IgD-negative memory B cell (primary cell): ENCODE results near the gene SCMH1. TPM values are rescaled to one million over a fixed set of nuclear protein-coding genes. Genes with fewer than 3 reads are reported as not detected.

ENCODE experiments used
- H3K27ac Mint-ChIP-seq, 3 donors: one replicate each; pipeline ENCODE4 v1.8.0; 2020 to 2022; ENCODE audit warnings: mild to moderate bottlenecking in 3 of 3, mixed read lengths in 3 of 3, moderate library complexity in 1 of 3
- H3K27me3 Mint-ChIP-seq: one replicate; pipeline ENCODE4 v1.8.0; 2021; ENCODE audit warnings: mixed read lengths
- H3K36me3 Mint-ChIP-seq: one replicate; pipeline ENCODE4 v1.8.0; 2020; ENCODE audit warnings: mild to moderate bottlenecking, mixed read lengths
- H3K4me1 Mint-ChIP-seq, 3 donors: one replicate each; pipeline ENCODE4 v1.8.0; 2020 to 2022; ENCODE audit warnings: mixed read lengths in 3 of 3, mild to moderate bottlenecking in 1 of 3
- H3K4me3 Mint-ChIP-seq, 4 donors: one replicate each; pipeline ENCODE4 v1.8.0; 2020 to 2022; ENCODE audit warnings: mild to moderate bottlenecking in 4 of 4, mixed read lengths in 4 of 4, moderate library complexity in 3 of 4
- H3K9me3 Mint-ChIP-seq, 3 donors: one replicate each; pipeline ENCODE4 v1.8.0; 2020 to 2021; ENCODE audit warnings: mixed read lengths in 3 of 3, mild to moderate bottlenecking in 1 of 3
- polyA plus RNA-seq: library from polyadenylated mRNA; unstranded; fragments of 300-500 nt; fragmentation: Illumina TruSeq; gene quantifications from one replicate; pipeline ENCODE4 v1.2.3, GENCODE V29; 2021

SCMH1 gene
- polyA plus RNA-seq, 1 donor from 2014 or later: 12.3 TPM

- Mint-ChIP-seq H3K36me3 (peaks cover 1% of the 10 kb centered on the region), H3K4me3 (no peak overlapping the region), H3K27me3 (no peaks in the 10 kb centered on the region), H3K9me3 (no peaks in the 10 kb centered on the region), H3K27ac (no peak overlapping the region), H3K4me1 (peaks cover 0 to 3% (median 1%) of the 10 kb centered on the region in 3 donors)
Observed at GRCh38 chr1:41097105-41097504, 145.0 kb downstream of the SCMH1 start.

GRCh38 chr1:41093826-41094225, 148.3 kb downstream of the SCMH1 start:
- Mint-ChIP-seq H3K27me3 (no peaks in the 10 kb centered on the region), H3K36me3 (no peaks in the 10 kb centered on the region), H3K9me3 (no peaks in the 10 kb centered on the region), H3K27ac (no peak overlapping the region), H3K4me3 (no peak overlapping the region), H3K4me1 (no peaks in the 10 kb centered on the region)

DNA sequence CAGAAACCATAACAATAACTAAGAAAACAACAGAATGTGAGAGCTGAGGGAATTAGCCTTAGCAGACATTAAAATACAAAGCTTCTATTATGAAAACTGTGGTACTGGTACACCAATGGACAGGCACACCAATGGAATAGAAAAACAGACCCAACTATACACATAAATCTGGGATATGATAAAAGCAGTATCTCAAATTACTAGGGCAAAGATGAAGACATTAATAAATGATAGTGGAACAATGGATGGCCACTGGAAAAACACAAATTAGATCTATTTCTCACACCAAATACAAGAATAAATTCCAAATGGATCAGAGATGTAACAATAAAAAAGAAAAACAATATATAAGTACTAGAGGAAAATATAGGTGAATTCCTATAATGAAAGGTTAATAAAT, 155.2 kb downstream of the SCMH1 start:
- Mint-ChIP-seq H3K9me3 (peaks cover 0 to 3% (median 0%) of the 10 kb centered on the region in 3 donors), H3K36me3 (peaks cover 3% of the 10 kb centered on the region), H3K4me1 (no peaks in the 10 kb centered on the region), H3K27me3 (no peaks in the 10 kb centered on the region), H3K27ac (no peak overlapping the region), H3K4me3 (no peak overlapping the region)

DNA sequence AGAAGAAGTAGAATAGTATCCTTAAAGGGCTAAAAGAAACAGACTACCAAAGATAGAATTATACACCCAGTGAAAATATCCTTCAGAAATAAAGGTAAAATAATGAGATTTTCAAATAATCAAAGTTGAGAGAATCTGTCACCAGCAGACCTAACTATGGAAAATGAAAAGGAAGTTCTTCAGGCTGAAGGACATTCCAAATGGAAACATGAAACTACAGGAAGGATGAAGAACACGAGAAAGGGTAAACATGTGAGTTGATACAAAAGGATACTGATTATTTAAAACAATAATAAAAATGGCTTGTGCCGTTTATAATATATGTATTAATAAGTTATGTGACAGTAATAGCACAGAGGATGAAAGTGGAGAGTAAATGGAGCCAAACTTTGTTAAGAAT, 163.5 kb downstream of the SCMH1 start:
- Mint-ChIP-seq H3K9me3 (no peaks in the 10 kb centered on the region), H3K27ac (no peak overlapping the region), H3K27me3 (no peaks in the 10 kb centered on the region), H3K4me3 (no peak overlapping the region), H3K4me1 (peaks cover 0 to 2% (median 0%) of the 10 kb centered on the region in 3 donors), H3K36me3 (peaks cover 11% of the 10 kb centered on the region)

DNA sequence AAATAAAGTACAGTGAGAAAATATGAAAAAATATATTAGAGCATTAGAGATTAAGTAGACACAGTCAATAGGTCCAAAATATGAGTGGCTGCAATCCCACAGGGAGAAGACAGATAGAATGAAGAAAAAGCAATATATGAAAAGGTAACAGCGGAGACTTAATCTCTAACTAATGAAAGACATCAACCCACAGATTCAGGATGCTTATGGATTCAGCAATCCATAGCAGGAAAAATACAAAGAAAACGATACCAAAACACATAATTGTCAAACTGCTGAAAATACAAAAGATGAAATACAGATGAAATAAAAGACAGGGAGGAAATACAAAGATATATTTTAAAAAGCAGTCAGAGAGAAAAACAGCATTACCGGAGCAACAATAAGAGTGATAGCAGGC, 163.9 kb downstream of the SCMH1 start:
- H3K36me3 Mint-ChIP-seq: peaks cover 13% of the 10 kb centered on the region
- H3K27ac Mint-ChIP-seq: no peak overlapping the region
- H3K4me3 Mint-ChIP-seq: no peak overlapping the region
- no peaks in the 10 kb centered on the region for H3K9me3 Mint-ChIP-seq
- no peaks in the 10 kb centered on the region for H3K27me3 Mint-ChIP-seq
- peaks cover 0 to 2% (median 0%) of the 10 kb centered on the region in 3 donors for H3K4me1 Mint-ChIP-seq

- H3K27me3 Mint-ChIP-seq: no peaks in the 10 kb centered on the region
- H3K4me1 Mint-ChIP-seq: peaks cover 0 to 2% (median 0%) of the 10 kb centered on the region in 3 donors
- H3K36me3 Mint-ChIP-seq: peaks cover 15% of the 10 kb centered on the region
- H3K9me3 Mint-ChIP-seq: no peaks in the 10 kb centered on the region
- no peak overlapping the region for H3K4me3 Mint-ChIP-seq
- H3K27ac Mint-ChIP-seq: no peak overlapping the region
Observed at GRCh38 chr1:41073971-41074370, 168.1 kb downstream of the SCMH1 start.

DNA sequence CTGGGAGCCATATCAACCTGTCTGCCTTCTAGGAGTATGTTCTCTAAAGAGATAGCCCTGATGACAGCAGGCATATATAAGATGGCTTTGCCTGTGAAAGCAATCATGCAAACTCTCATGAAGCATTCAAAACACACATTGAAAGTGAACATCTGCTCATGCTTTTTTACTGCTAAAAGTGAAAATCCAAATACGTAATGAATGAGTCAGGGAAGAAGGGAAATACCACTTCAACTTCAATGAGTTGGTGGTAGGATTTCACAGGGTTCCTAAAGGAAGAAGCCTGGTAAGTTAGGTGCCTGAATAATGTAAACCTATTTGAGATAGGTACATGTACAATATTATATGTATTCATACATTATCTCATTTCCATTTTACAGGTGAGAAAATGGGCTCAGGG, 170.1 kb downstream of the SCMH1 start:
- no peaks in the 10 kb centered on the region for H3K27me3 Mint-ChIP-seq
- H3K9me3 Mint-ChIP-seq: no peaks in the 10 kb centered on the region
- H3K4me1 Mint-ChIP-seq: peaks cover 0 to 2% (median 0%) of the 10 kb centered on the region in 3 donors
- H3K4me3 Mint-ChIP-seq: no peak overlapping the region
- no peak overlapping the region for H3K27ac Mint-ChIP-seq
- H3K36me3 Mint-ChIP-seq: peaks cover 23% of the 10 kb centered on the region

DNA sequence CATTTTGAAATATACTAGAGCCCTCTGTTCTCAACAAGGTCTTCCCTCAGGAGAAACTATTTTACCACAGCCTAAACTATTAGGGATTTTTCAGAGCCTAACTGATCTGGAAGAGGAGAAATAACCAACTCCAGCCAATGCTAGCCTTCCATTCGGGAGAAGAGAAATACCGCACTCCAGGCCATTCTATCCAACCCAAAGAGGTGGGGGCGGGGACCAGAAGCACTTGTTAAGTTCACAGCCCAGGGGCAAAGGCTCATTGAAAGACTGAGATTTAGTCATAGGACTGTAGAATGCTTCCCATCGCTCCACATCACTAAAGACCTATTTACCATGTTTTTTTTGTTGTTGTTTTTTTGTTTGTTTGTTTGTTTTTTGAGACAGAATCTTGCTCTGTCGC, 185.2 kb downstream of the SCMH1 start:
- H3K36me3 Mint-ChIP-seq: peaks cover 18% of the 10 kb centered on the region
- H3K9me3 Mint-ChIP-seq: no peaks in the 10 kb centered on the region
- no peak overlapping the region for H3K27ac Mint-ChIP-seq
- H3K4me3 Mint-ChIP-seq: no peak overlapping the region
- H3K4me1 Mint-ChIP-seq: peaks cover 0 to 5% (median 2%) of the 10 kb centered on the region in 3 donors
- no peaks in the 10 kb centered on the region for H3K27me3 Mint-ChIP-seq

GRCh38 chr1:41053316-41053715, 188.8 kb downstream of the SCMH1 start:
- Mint-ChIP-seq H3K9me3 (no peaks in the 10 kb centered on the region), H3K27ac (no peak overlapping the region), H3K4me1 (peaks cover 0 to 5% (median 2%) of the 10 kb centered on the region in 3 donors), H3K4me3 (no peak overlapping the region), H3K27me3 (no peaks in the 10 kb centered on the region), H3K36me3 (peaks cover 10% of the 10 kb centered on the region)

- H3K4me3 Mint-ChIP-seq: no peak overlapping the region
- no peaks in the 10 kb centered on the region for H3K27me3 Mint-ChIP-seq
- H3K4me1 Mint-ChIP-seq: peaks cover 0 to 5% (median 3%) of the 10 kb centered on the region in 3 donors
- no peak overlapping the region for H3K27ac Mint-ChIP-seq
- H3K36me3 Mint-ChIP-seq: peaks cover 8% of the 10 kb centered on the region
- H3K9me3 Mint-ChIP-seq: no peaks in the 10 kb centered on the region
Observed at GRCh38 chr1:41051022-41051421, 191.1 kb downstream of the SCMH1 start.

DNA sequence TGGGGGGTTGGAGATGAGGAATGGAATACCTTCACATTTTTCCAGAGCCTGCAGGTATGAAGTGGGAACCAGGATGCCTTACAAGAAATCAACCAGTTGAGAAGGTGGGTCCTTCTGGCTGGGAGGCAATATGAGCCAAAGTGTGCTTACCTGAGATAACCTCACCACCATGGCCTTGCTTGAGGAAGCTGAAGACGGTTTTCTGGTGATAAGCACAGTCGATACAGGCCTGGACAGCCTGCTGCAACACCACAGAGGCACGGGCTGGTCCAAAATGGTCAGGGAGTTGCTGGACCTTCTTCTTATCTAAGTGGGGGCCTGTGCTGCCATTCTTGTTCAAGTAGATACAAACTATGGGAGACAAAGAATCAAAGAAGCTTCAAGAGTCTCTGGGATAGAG, 193.6 kb downstream of the SCMH1 start:
- Mint-ChIP-seq H3K4me1 (peaks cover 0 to 5% (median 3%) of the 10 kb centered on the region in 3 donors), H3K36me3 (peaks cover 11% of the 10 kb centered on the region), H3K27ac (no peak overlapping the region), H3K4me3 (no peak overlapping the region), H3K9me3 (no peaks in the 10 kb centered on the region), H3K27me3 (no peaks in the 10 kb centered on the region)

DNA sequence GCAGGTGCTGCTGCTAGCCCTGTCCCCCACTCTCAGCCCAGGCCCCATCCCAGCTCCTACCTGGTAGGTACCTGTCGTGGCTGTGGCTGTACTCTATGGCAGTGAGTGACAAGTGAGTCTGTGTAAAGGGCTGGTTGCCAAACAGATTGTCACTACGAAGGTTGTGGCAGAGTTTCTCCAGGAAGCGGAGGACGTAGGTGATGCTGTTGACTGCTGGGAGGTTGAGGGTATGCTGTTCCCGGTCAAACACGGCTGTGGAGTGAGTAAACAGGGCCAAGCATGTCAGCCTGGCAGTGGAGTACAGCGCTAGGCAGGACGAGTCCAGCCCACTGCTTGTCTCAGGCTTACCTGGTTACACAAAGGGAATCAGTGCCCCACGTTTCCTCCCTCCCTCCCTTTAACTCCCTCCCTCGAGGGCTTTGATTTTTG, 195.7 kb downstream of the SCMH1 start:
- Mint-ChIP-seq H3K27me3 (no peaks in the 10 kb centered on the region), H3K4me1 (peaks cover 0 to 3% (median 1%) of the 10 kb centered on the region in 3 donors), H3K9me3 (no peaks in the 10 kb centered on the region), H3K36me3 (peaks cover 12% of the 10 kb centered on the region), H3K4me3 (no peak overlapping the region), H3K27ac (peak overlapping the region in 1 of 3 donors; percentile 64)

DNA sequence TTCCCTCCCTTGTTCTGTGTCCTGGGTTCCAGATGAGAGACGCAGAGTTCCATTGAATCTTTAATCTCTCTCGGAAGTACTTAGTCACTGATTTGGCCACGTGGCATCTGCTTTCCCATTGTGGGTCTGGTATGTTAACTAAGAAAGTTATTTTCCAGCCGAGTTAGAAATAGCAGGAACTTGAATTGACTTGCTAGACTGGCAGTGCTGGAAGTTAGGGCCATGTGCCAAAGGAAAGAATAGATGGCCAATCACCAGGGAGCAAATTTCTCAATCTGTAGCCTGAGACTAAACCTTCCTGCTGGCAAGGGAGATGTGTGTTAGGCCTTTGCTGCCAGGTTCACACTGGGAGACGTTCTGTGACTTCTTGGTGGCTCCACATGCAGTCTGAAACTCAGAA, 196.4 kb downstream of the SCMH1 start:
- peaks cover 0 to 3% (median 1%) of the 10 kb centered on the region in 3 donors for H3K4me1 Mint-ChIP-seq
- peaks cover 12% of the 10 kb centered on the region for H3K36me3 Mint-ChIP-seq
- H3K9me3 Mint-ChIP-seq: no peaks in the 10 kb centered on the region
- H3K27me3 Mint-ChIP-seq: no peaks in the 10 kb centered on the region
- H3K27ac Mint-ChIP-seq: no peak overlapping the region
- no peak overlapping the region for H3K4me3 Mint-ChIP-seq

DNA sequence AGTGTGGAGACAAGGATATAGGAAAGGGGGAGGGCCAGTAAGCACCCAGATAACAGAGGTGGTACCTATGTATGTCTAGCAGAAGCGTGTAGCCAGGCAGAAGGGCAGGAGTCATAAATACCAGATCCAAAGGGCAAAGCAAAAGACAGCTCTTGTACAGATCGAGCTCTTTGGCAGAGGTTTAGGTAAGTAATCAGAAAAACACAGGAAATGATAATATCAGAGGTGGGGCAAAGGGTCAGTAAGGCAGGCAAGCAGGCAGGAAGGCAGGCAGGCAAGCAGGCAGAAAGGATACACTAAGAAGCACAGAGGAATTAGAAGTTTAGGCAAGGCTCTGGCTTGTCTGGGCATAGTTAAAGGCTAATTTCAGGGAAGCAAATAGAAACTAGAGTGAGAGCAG, 197.9 kb downstream of the SCMH1 start:
- H3K27me3 Mint-ChIP-seq: no peaks in the 10 kb centered on the region
- no peak overlapping the region for H3K27ac Mint-ChIP-seq
- H3K4me3 Mint-ChIP-seq: peak overlapping the region in 1 of 4 donors; percentile 13
- no peaks in the 10 kb centered on the region for H3K9me3 Mint-ChIP-seq
- H3K4me1 Mint-ChIP-seq: peaks cover 0 to 3% (median 1%) of the 10 kb centered on the region in 3 donors
- peaks cover 12% of the 10 kb centered on the region for H3K36me3 Mint-ChIP-seq

DNA sequence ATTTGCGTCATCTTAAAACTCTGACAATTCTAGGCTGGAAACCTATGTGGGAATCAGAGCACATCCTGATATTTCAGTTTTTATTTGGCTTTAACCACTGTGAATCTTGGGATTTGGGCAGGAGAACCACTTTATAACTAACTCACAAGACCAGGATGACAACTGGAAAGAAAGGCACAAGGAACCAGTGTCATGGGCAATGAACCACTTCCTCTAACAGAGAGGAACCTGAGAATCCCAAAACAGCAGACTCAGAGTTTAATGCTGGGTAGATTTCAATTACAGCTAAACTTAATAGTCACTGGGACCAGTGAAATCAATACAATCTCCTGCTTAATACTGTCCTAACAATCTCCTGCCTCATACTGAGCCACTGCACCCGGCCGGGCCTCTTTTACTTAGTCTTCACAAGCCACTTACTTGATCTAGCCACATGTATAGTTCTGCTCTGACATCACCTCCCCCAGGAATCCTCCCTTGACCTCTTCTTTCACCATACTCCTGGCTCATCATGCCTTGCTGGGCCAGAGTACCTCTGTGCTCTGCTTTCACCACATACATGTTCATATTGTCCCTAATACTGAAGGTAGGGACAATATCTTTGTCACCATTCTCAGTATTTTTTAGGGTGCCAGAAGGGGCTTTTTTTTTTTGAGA, 200.4 kb downstream of the SCMH1 start:
- Mint-ChIP-seq H3K4me3 (no peak overlapping the region), H3K36me3 (peaks cover 10% of the 10 kb centered on the region), H3K27ac (peak overlapping the region in 1 of 3 donors; percentile 80), H3K9me3 (no peaks in the 10 kb centered on the region), H3K4me1 (peaks cover 0 to 3% (median 0%) of the 10 kb centered on the region in 3 donors), H3K27me3 (no peaks in the 10 kb centered on the region)

- no peak overlapping the region for H3K27ac Mint-ChIP-seq
- peaks cover 3% of the 10 kb centered on the region for H3K36me3 Mint-ChIP-seq
- H3K4me1 Mint-ChIP-seq: peaks cover 0 to 3% (median 0%) of the 10 kb centered on the region in 3 donors
- H3K27me3 Mint-ChIP-seq: no peaks in the 10 kb centered on the region
- no peak overlapping the region for H3K4me3 Mint-ChIP-seq
- H3K9me3 Mint-ChIP-seq: no peaks in the 10 kb centered on the region
Observed at GRCh38 chr1:41038110-41038509, 204.0 kb downstream of the SCMH1 start.
